SIG-M5 treated with dmso at 0.1 percent for 504 hours (cell line): ENCODE data around the gene NMT1.

Experiments used
- DNase-seq: peaks from one replicate; lab custom pipeline; 2025; ENCODE audit not compliant: unreplicated experiment; lab: John Stamatoyannopoulos, UW

NMT1 gene

GRCh38 chr17:45104029-45104428 lies 42.9 kb downstream of the NMT1 start:
- no peak for DNase-seq

- no peak for DNase-seq
Observed at GRCh38 chr17:45104497-45104896, 43.4 kb downstream of the NMT1 start.

DNA sequence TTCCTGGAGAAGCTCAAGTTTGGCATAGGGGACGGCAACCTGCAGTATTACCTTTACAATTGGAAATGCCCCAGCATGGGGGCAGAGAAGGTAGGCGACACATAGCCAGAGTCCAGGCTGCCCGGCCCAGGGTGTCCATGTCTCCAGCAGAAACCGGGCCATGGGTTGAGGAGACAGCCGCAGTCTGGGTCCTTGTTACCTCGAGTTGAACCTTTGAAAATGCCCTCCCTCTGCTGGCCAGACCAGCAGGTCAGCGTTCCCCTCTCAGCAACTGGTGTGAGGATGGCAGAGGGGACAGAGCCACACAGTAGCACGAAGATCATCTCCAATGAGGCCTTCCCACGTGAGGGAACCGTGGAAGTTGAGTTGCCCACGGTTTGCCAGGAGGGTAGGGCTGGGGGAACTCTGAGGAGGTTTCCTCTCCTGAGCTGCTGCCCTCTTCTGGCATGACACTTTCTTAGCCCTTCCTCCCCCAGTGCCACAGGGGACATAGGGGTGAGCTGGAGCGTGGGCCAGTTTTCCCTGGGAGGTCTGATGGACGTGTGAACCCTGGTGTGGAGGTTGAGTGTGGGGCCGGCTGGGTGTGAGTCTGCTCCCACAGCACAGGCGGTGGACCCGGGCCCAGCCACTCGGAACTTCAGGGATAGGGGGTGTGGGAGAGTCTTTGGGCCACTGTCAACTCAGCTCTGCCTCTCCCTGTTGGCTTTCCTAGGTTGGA lies 43.9 kb downstream of the NMT1 start:
- no peak for DNase-seq

- no peak for DNase-seq
Observed at GRCh38 chr17:45106096-45106495, 45.0 kb downstream of the NMT1 start.

- no peak for DNase-seq
Observed at GRCh38 chr17:45106582-45106981, 45.5 kb downstream of the NMT1 start.

GRCh38 chr17:45107293-45108010 lies 46.3 kb downstream of the NMT1 start:
- no peak for DNase-seq

GRCh38 chr17:45108051-45108450 lies 46.9 kb downstream of the NMT1 start:
- DNase-seq = no peak

DNA sequence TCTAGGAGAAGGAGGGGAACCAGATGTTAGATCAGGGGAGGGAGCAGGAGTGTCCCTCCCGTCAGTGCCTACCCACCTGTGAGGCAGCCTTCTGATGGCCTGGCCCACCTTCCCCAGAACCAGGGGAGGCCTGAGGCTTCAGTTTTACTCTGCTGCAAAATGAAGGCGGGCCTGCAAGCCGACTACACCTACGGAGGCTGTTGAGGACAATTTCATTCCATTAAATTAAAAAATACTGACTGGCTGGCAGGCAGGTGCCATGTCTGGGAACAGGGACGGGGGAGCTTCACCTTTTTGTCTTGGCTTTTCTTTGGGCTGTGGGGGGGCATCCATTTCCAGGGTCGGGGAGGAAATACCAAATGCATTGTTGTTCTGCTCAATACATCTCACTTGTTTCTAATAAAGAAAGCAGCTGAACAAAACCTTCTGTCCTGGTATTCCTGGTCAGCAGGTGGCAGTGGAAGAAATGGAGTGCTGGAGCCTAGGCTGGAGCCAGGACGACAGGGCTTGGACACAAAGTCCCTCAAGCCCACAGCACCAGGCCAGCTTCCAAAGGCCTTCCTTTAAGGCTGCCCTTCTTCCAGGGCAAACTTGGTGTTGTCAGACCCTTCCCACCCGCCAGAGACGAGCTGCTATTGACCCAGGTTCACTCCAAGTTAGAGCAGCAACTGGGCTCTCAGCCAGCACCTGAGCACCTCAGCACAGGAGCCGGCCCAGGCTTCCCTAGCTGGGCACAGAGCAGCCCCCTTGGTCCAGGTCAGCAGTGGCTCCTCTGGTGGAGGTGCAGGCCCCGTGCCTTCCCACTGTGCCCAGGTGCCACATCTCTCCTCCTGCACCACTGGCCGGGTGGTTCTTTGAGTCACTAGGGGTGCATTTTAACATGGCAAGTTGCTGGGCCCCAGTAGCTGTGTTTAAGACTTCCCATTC lies 47.7 kb downstream of the NMT1 start:
- no peak for DNase-seq

DNA sequence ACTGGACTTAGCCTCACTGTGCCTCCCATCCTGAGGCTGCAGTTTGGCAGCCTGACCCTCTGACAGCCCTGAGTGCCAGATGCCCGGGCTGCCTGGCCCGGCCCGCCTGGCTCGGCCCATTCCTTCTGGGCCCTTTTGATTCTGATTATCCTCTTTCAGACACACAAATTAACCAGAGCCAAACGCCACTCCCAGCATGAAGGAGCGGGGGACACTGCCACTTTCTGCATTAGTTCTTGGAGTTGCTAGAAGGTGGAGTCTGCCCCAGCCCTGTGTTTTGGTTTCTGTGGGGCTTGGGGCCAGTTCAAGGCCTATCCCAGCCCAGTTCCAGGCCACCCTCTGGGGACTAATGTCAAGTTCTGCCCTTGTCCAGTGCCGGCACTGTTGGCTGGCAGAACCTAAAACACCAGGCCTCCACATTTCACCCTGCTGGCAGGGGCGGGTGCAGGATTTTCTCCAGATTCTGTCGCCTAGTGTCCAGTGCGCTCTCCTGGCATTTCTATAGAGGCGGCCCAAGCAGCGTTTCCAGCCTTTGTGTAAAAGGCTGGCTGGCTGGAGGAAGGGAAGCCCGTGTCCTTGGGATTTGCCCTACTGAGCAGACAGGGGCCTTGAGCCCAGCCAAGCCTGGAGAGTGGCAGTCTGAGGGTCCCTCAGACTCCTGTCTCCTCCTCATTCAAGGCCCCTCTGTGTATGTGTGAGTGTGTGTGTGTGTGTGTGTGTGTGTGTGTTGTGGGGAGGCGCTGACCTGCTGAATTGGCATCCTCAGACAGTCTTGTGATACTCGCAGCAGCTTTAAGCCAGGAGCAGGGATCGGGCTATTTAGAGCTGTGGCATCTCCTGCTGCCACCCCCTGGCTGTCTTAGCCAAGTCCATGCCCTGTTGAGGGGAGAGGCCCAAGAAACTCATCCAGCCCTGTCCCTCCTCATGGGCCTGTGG lies 49.8 kb downstream of the NMT1 start:
- DNase-seq = no peak

DNA sequence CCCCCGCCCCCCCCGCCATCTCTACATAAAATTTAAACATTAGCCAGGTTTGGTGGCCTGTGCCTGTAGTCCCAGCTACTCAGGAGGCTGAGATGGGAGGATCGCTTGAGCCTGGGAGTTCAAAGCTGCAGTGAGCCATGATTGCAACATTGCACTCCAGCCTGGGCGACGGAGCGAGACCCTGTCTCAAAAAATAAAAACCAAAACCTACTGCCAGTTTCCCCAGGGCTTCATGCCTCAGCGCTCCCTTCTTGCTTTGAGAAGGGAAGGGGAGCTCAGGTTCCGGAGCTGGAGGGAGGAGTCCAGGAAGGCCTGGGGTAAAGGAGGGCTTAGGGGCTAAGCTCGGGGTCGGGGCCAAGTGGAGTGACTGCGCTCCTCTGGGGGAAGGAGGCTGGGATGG lies 50.7 kb downstream of the NMT1 start:
- DNase-seq = no peak

DNA sequence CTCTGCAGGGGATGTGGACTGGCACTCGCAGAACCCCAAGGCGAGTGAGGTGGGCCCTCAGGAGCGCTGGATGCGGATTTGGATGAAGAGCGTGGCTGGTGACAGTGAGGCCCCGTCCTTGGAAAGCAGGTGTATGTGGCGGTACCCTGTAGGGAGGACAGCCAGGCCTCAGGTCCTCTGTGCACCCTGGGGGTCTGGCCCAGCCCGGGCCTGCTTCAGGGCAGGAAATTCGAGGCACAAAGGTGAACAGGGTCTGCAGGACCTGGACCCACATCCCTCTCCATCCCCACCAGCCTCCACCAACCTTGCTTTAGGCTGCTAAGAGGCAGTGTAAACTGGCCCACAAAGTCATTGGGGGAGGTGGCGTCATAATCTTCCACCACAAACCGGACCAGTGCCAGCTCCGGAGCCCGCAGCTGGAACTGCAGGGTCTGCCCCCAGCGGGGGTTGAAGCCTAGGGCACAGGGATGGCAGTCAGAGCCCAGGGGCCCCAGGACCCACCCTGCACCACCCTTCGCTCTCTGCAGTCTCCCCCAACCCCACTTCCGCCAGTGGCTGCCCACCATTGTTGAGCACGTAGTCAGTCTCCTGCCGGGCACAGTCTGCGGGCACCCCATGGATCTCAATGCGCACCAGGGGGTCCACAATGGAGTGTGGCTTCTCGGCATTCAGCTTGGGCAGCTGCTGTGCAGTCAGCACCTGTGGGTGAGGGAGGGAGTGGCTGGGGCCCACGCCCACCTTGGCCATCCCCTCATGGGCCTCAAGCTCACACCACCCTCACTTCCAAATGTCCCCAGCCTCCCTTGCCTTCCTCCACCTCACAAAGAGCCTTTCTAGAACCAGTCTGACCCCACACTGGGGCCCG lies 51.7 kb downstream of the NMT1 start:
- DNase-seq = no peak

- DNase-seq = no peak
Observed at GRCh38 chr17:45113424-45113754, 52.3 kb downstream of the NMT1 start.

- DNase-seq = no peak
Observed at GRCh38 chr17:45114117-45114932, 53.2 kb downstream of the NMT1 start.

DNA sequence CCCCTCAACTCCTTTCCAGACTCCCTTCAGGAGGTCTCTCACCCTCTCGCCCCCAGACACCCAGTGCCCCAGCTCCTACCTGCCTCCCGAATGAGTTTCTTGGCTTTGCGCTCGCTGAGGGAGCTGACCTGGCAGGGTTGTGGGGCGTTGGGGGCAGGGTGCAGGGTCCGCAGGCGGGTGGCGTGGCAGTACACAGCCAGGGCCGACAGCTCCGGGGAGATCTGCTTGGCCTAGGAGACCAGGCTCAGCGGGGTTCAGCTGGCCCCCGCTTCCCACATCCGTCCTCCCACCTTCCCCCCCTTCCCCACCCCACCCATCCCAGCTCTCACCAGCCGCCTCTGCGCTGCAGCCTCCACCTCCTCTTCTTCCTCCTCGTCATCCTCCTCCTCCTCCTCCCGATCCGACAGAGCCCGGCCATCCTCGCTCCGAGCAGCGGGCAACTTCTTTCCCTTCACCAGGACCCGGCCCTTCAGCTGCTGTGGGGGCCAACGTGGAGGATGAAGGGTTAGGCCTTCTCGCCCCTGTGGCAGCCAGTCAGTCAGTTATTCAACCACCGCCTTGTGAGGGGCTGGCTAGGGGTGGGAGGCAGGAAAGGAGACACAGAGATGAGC lies 54.0 kb downstream of the NMT1 start:
- no peak for DNase-seq

DNA sequence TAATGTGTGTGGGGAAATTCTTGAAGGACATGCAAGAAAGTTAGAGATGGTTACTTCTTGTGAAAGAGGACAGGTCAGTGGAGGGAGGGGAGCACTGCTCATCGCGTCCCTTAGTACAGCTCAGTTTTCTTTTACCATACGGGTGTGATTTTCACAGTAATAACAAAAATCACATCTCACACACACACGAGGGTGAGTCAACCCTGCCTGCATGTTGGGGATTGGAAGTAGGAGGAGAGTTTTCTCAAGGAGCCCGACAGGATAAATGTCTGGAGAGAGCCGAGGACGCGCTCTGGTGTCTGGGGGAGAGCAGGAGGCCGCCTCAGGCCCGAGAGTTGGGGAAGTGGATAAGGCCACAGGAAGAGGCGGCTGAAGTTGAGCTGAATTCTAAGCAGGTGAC lies 54.8 kb downstream of the NMT1 start:
- no peak for DNase-seq

DNA sequence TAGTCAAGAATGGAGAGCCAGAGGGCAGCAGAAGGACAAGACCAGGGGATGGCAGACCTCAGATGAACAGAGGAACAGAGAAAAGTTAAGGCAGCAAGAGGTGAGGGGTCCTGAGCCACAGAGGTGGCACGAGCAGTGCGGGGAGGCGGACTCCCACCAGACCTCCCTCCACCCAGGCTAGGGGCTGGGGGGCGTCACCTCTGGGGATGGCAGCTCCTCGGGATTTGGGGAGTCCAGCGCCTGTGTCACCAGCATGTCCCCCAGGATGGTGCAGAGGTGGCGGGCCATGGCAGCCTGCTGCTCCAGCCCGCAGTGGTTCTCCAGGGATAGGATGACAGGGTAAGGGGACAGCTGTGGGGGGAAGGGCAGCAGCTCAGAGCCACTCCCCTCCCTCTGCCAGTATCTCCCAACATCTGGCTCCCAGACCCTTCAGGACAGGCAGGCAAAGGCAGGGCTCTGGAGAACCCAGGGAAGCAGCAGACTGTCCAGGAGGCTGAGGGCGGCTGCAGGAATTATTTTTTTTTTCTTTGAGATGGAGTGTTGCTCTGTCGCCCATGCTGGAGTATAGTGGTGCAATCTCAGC lies 55.4 kb downstream of the NMT1 start:
- no peak for DNase-seq

DNA sequence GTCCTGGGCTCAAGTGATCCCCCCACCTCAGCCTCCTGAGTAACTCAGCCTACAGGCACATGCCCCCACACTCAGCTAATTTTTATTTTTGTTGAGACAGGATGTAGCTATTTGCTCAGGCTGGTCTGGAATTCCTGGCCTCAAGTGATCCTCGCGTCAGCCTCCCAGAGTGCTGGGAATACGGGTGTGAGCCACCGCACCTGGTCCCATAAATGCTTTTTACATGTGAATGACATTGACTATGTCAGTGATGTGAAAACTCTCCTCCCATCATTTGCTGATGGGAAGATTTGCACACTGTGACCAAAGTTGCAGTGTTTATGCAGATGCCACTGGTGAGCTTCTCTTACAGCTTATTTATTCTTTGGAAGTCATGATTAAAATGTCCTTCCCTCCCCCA lies 56.2 kb downstream of the NMT1 start:
- no peak for DNase-seq
